ENCODE measurements around the gene TOR3A. TPM values are rescaled to one million over a fixed set of nuclear protein-coding genes. Genes with fewer than 3 reads are reported as not detected.

Gene TOR3A
- total RNA-seq, 1 experiment from 2014 or later: 27.9 TPM

DNA sequence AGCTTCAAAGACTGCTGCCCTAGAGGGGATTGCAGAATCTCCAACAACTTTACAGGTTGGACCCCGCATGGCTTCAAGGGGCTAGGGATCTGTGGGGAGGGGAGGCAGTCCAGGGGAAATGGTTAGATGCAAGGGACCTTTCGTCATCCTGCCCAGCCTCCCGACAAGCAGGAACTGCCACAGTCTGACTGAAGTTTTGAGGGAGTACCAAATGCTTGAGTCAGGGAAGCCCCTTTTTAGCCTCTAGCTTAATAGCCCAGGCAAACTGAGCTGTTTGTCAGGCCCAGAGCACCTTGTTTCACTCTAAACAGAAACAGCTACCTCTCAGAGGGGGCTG lies 1.1 kb downstream of the TOR3A start:
- no peak overlapping the region for H3K27ac ChIP-seq
- H3K36me3 ChIP-seq: peaks cover 22% of the 10 kb centered on the region
- H3K4me1 ChIP-seq (replicated peaks): peaks cover 15% of the 10 kb centered on the region
- DNase-seq (ENCODE audit: low read depth in 1 of 2, low spot score in 2 of 2): no peak
- peak overlapping the region; percentile 77 for H3K4me3 ChIP-seq
- no peaks in the 10 kb centered on the region for H3K27me3 ChIP-seq (replicated peaks)
- H3K9me3 ChIP-seq (replicated peaks): no peaks in the 10 kb centered on the region

DNA sequence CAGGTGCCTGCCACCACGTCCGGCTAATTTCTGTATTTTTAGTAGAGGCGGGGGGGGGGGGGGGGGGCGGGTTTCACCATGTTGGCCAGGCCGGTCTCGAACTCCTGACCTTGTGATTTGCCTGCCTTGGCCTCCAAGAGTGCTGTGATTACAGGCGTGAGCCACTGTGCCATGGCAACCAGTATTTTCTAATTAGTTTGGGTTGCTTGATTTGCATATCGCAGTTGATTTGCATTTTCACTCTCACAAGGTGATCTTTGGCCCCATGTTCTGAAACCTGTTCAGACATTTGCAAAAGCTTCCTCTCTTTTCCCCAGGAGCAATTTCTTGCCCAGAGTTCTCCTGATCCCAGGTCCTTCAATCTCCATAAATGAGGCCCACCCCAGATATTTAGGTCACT lies 1.7 kb downstream of the TOR3A start:
- Histone ChIP-seq H3K27me3 (replicated peaks) (no peaks in the 10 kb centered on the region), H3K36me3 (peaks cover 28% of the 10 kb centered on the region), H3K4me1 (replicated peaks) (peaks cover 15% of the 10 kb centered on the region), H3K27ac (no peak overlapping the region), H3K9me3 (replicated peaks) (no peaks in the 10 kb centered on the region), H3K4me3 (no peak overlapping the region)
- no peak for DNase-seq (ENCODE audit: low read depth in 1 of 2, low spot score in 2 of 2)

DNA sequence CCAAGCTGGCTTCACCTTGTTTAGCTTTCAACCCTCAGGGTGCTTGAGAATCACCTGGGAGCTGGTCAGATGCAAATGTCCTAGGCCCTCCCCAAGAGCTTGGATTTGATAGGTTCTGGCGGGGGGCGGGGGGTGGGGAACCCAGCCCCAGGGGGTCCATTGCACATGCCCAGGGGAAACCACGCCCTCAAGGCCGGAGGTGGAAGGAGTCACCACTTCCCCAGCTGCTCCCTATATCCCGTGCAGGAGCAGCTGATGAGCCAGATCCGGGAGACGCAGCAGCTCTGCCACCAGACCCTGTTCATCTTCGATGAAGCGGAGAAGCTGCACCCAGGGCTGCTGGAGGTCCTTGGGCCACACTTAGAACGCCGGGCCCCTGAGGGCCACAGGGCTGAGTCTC lies 5.8 kb downstream of the TOR3A start:
- DNase-seq (ENCODE audit: low read depth in 1 of 2, low spot score in 2 of 2): no peak
- no peak overlapping the region for H3K4me3 ChIP-seq
- no peak overlapping the region for H3K27ac ChIP-seq
- no peaks in the 10 kb centered on the region for H3K9me3 ChIP-seq (replicated peaks)
- peaks cover 5% of the 10 kb centered on the region for H3K4me1 ChIP-seq (replicated peaks)
- H3K27me3 ChIP-seq (replicated peaks): no peaks in the 10 kb centered on the region
- peaks cover 59% of the 10 kb centered on the region for H3K36me3 ChIP-seq

DNA sequence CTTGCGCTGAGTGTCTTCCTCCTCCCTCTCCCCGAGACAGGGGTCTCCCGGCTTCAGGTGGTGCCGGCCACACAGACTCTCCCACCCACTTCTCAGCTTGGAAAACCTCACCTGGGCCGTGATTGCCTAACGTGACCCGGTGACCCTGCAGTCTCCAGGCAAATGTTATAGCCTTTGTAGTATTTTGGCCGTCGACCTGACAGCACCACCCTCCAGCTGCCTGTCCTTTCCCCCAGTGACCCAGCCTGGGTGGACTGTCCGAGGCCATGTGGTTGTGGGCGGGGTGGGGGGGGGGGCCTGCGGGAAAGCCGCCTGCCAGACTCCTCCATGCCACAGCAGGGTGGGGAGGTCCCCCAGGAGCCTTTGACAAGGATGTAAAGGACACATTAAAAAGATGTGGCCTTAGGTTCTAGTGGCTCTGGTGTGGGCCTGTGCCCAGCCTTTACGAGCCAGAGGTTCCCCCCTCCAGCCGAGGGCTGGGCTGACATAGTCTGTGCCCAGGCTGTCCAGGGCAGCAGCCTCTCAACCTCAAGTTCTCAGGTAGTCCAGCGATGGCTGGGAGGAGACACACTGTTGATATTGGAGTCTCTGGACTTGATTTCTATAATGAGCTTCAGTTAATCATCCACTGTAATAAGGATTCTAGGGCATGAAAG lies 8.1 kb downstream of the TOR3A start:
- H3K36me3 ChIP-seq: peaks cover 80% of the 10 kb centered on the region
- H3K27ac ChIP-seq: no peak overlapping the region
- H3K9me3 ChIP-seq (replicated peaks): no peaks in the 10 kb centered on the region
- H3K4me3 ChIP-seq: no peak overlapping the region
- DNase-seq (ENCODE audit: low read depth in 1 of 2, low spot score in 2 of 2): no peak
- no peaks in the 10 kb centered on the region for H3K27me3 ChIP-seq (replicated peaks)
- no peaks in the 10 kb centered on the region for H3K4me1 ChIP-seq (replicated peaks)

DNA sequence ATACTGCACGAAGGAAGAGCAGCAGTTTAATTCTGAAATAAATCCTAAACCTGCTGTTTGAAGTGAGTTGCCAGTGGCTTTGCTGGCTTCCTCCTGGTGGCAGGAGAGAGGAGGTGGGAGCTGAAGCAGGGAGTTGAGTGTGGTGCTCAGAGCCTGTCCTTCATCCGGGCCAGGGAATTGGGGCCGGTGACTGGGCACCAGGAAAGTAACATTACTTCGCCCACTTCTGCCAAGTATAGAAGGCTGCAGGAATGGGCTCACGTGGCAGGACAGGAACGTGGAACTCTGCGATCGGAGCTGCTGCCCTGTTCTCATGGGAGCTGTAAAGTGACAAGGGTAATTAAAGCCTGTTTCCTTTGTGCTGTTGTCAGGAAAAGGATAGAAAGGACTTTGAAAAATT lies 8.7 kb downstream of the TOR3A start:
- no peaks in the 10 kb centered on the region for H3K9me3 ChIP-seq (replicated peaks)
- no peaks in the 10 kb centered on the region for H3K27me3 ChIP-seq (replicated peaks)
- H3K4me1 ChIP-seq (replicated peaks): no peaks in the 10 kb centered on the region
- no peak overlapping the region for H3K4me3 ChIP-seq
- no peak for DNase-seq (ENCODE audit: low read depth in 1 of 2, low spot score in 2 of 2)
- H3K27ac ChIP-seq: no peak overlapping the region
- peaks cover 85% of the 10 kb centered on the region for H3K36me3 ChIP-seq

DNA sequence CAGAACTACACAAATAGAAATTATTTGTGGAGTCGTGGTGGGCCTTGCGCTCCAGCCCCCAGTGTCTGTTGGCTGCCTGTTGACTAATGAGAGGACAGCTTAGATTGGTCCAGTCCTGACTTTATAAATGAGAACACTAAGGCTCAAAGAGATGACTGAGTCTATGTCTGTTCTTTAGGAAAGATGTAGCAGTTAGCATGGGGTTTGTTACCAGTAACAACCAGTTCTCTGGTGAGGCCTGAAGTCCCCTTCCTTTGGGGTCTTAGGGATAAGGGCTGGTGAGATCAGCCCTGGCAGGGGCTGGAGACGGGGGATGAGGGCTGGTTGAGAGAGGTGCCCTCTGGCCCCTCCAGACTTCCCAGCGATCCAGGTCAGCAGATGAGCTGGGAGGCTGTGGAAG lies 9.1 kb downstream of the TOR3A start:
- Histone ChIP-seq H3K27ac (no peak overlapping the region), H3K4me1 (replicated peaks) (no peaks in the 10 kb centered on the region), H3K36me3 (peaks cover 85% of the 10 kb centered on the region), H3K27me3 (replicated peaks) (no peaks in the 10 kb centered on the region), H3K4me3 (no peak overlapping the region), H3K9me3 (replicated peaks) (no peaks in the 10 kb centered on the region)
- DNase-seq (ENCODE audit: low read depth in 1 of 2, low spot score in 2 of 2): no peak

DNA sequence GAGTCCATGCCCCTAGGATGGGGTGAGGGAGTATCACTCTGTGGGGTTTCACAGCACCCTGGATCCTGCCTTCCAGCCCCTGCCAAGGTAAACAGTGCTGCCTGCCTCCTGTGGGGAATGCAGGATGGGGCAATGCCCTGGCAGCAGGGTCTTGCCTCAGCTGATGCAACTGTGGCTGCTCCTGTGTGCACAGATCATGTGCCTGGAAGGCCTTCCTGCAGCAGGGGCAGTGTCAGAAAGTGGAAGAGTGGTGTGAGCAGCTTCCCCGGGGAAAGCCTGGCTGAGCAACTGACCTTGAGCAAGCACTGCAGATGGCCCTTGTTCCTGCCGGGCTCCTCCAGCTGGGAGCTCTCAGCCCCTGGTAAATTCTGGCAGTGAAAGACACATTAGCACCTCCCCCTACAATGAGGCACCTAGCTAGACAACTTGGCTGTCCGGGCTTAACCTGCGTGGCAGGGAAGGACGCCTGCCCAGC lies 9.9 kb downstream of the TOR3A start:
- H3K4me3 ChIP-seq: no peak overlapping the region
- no peak overlapping the region for H3K27ac ChIP-seq
- no peak for DNase-seq (ENCODE audit: low read depth in 1 of 2, low spot score in 2 of 2)

DNA sequence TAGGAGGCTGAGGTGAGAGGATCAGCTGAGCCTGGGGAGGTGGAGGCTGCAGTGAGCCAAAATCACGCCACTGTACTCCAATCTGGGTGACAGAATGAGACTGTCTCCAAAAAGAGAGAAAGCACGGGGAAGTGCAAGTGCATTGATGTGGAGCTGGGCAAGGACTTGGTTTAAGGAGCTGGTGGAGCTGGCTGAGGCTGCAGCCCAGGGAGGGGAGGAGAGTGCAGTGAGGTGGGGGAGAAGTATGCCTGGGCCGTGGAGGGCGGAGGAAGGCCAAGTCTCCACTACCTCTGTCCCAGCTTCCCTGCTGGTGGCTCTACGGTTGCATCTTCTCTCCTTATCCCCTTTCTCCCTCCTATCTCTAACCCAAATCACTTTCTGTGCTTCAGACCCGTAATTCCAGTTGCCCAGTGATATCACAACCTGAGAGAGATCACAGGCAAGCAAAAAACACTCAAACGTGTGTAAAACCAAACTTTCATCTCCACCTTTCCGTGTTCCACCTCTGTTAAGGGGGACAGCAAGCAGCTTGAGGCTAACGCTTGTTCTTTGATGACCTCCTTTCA lies 11.1 kb downstream of the TOR3A start:
- Histone ChIP-seq H3K27ac (no peak overlapping the region), H3K4me3 (no peak overlapping the region), H3K27me3 (replicated peaks) (no peaks in the 10 kb centered on the region), H3K36me3 (peaks cover 94% of the 10 kb centered on the region), H3K9me3 (replicated peaks) (no peaks in the 10 kb centered on the region), H3K4me1 (replicated peaks) (no peaks in the 10 kb centered on the region)
- no peak for DNase-seq (ENCODE audit: low read depth in 1 of 2, low spot score in 2 of 2)

More for the DNA sequence above, 9.9 kb downstream of the TOR3A start:
- Histone ChIP-seq H3K36me3 (peaks cover 87% of the 10 kb centered on the region), H3K9me3 (replicated peaks) (no peaks in the 10 kb centered on the region), H3K27me3 (replicated peaks) (no peaks in the 10 kb centered on the region), H3K4me1 (replicated peaks) (no peaks in the 10 kb centered on the region)

DNA sequence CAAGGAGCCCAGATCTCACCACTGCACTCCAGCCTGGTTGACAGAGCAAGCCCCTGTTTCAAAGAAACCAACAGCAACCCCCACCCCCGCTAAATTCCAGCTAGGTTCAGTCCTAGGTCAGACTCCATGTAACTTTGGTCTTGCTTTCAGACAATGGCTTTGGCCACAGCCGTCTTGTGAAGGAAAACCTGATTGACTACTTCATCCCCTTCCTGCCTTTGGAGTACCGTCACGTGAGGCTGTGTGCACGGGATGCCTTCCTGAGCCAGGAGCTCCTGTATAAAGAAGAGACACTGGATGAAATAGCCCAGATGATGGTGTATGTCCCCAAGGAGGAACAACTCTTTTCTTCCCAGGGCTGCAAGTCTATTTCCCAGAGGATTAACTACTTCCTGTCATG lies 12.9 kb downstream of the TOR3A start:
- H3K27ac ChIP-seq: no peak overlapping the region
- H3K36me3 ChIP-seq: peaks cover 98% of the 10 kb centered on the region
- H3K27me3 ChIP-seq (replicated peaks): no peaks in the 10 kb centered on the region
- no peaks in the 10 kb centered on the region for H3K4me1 ChIP-seq (replicated peaks)
- no peak overlapping the region for H3K4me3 ChIP-seq
- no peaks in the 10 kb centered on the region for H3K9me3 ChIP-seq (replicated peaks)
- no peak for DNase-seq (ENCODE audit: low read depth in 1 of 2, low spot score in 2 of 2)

DNA sequence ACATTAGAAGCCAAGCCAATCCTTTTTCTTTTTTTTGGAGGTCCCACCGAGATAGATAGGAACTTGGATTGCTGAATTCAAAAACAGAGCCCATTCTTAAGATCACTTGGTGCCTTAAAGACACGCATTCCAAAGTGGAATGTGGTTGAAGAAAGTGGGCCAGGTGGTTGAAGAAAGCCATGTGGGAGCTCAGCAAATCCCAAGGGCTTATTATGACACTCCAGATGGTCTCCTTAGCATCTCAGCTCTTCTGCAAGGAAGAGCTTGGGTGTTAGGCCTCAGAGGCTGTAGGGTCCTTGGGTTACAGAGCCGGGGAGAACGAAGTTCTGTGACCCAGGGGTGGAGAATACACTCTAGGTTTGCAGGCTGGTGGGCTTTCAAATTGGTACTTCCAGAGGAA lies 13.5 kb downstream of the TOR3A start:
- Histone ChIP-seq H3K27ac (no peak overlapping the region), H3K4me1 (replicated peaks) (no peaks in the 10 kb centered on the region), H3K9me3 (replicated peaks) (no peaks in the 10 kb centered on the region), H3K4me3 (no peak overlapping the region), H3K27me3 (replicated peaks) (no peaks in the 10 kb centered on the region), H3K36me3 (peaks cover 100% of the 10 kb centered on the region)
- no peak for DNase-seq (ENCODE audit: low read depth in 1 of 2, low spot score in 2 of 2)

DNA sequence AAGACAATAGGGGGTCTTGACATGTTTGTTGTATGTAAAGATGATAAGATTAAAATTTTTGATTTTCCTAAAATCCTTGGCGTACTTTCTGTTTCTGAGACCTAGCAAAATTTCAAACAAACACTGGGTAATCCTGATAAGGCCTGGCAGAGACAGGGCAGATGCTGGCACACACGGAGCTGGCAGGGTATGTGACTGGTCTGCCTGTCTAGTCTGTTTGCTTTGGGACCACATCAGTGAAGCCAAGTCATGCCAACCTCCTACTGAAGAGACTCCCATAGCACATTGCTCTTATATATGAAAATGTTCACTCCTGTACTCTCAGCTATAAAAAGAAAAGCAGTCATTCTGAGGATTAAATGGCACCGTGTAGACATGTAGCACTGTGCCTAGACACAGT lies 14.1 kb downstream of the TOR3A start:
- DNase-seq (ENCODE audit: low read depth in 1 of 2, low spot score in 2 of 2): no peak
- Histone ChIP-seq H3K36me3 (peaks cover 100% of the 10 kb centered on the region), H3K4me3 (no peak overlapping the region)

DNA sequence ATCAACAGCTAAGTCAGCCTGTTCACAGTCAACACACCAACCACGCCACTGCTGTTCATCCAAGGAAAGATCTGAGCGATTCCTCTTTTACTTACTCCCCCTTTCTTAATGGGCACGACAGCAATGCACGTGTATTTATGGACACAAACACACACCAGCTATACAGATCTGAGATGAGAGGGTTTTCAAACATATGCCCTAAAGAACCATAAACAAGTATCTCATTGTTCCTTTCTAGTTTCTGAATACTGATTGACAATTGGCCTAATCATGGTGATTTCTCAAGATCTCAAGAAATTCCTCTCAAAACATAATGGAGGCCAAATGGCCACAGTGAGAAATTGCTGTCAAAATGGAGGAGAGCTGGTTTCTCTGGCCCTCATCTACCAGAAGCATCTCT lies 18.0 kb downstream of the TOR3A start:
- peaks cover 97% of the 10 kb centered on the region for H3K36me3 ChIP-seq
- no peak overlapping the region for H3K27ac ChIP-seq
- no peak for DNase-seq (ENCODE audit: low read depth in 1 of 2, low spot score in 2 of 2)
- no peaks in the 10 kb centered on the region for H3K9me3 ChIP-seq (replicated peaks)
- H3K4me3 ChIP-seq: no peak overlapping the region
- H3K4me1 ChIP-seq (replicated peaks): no peaks in the 10 kb centered on the region
- no peaks in the 10 kb centered on the region for H3K27me3 ChIP-seq (replicated peaks)

More for the DNA sequence above, 14.1 kb downstream of the TOR3A start:
- Histone ChIP-seq H3K27ac (no peak overlapping the region), H3K27me3 (replicated peaks) (no peaks in the 10 kb centered on the region), H3K4me1 (replicated peaks) (no peaks in the 10 kb centered on the region), H3K9me3 (replicated peaks) (no peaks in the 10 kb centered on the region)

DNA sequence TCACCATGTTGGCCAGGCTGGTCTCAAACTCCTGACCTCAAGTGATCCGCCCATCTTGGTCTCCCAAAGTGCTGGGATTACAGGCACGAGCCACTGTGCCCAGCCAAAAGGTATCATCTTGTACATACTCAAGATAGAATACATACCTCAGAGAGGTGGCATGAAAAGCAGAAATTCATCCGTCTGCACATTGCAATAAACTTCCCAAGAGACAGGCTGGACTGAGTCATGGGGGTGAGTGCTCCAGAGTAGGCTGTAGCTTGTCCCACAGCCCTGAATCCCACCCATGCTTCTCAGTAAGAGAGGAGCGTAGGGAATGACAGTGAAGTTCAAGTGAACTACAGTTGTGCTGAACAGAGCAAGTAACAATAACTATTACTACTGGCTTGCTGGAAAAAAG lies 19.7 kb downstream of the TOR3A start:
- H3K27ac ChIP-seq: no peak overlapping the region
- DNase-seq (ENCODE audit: low read depth in 1 of 2, low spot score in 2 of 2): no peak
- no peaks in the 10 kb centered on the region for H3K27me3 ChIP-seq (replicated peaks)
- H3K9me3 ChIP-seq (replicated peaks): no peaks in the 10 kb centered on the region
- H3K36me3 ChIP-seq: peaks cover 97% of the 10 kb centered on the region
- 0 out of 2 replicates have a peak, but pooled peaks cover under 1% of the 10 kb centered on the region for H3K4me1 ChIP-seq (replicated peaks)
- no peak overlapping the region for H3K4me3 ChIP-seq

DNA sequence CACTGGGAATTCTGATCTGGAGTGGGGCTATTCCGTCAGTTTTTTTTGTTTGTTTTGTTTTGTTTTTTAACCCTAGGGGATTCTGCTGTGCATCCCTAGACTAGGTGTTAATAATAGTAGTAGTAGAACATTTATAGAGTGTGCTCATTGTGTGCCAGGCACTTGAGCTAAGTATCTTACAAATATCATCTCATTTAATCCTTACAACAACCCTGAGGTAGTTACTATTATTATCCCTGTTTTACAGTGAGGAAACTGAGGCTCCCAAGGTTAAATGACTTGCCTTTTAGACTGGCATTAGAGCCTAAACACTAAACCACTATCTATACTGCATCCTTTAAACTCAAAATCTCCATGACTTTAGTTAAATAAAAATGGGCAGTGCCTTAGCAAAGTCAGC lies 22.1 kb downstream of the TOR3A start:
- Histone ChIP-seq H3K27me3 (replicated peaks) (no peaks in the 10 kb centered on the region), H3K4me3 (no peak overlapping the region), H3K4me1 (replicated peaks) (0 out of 2 replicates have a peak, but pooled peaks cover 4% of the 10 kb centered on the region), H3K36me3 (peaks cover 95% of the 10 kb centered on the region), H3K27ac (no peak overlapping the region), H3K9me3 (replicated peaks) (no peaks in the 10 kb centered on the region)
- DNase-seq (ENCODE audit: low read depth in 1 of 2, low spot score in 2 of 2): no peak

Measured in SJSA1 (cell line).